H1 (cell line): ENCODE data around the gene RFX2.

Experiments used
- CBX5 ChIP-seq: fragments of 300-800, 300-1000 bp; sonication (generic); IDR thresholded peaks from 2 replicates; pipeline ENCODE4 v1.7.1; 2016; ENCODE audit warnings: antibody characterized with exemption, low read length, low read depth
- CHD1 ChIP-seq: IDR thresholded peaks from 2 replicates; pipeline ENCODE4 v1.6.1; 2012; ENCODE audit warnings: low read depth, low read length, improper control_type of control experiment
- GTF2F1 ChIP-seq: IDR thresholded peaks from 2 replicates; pipeline ENCODE4 v1.6.1; 2012; ENCODE audit warnings: low read depth, low read length, improper control_type of control experiment, borderline replicate concordance
- SAP30 ChIP-seq: fragments of 300-600 bp; sonication (generic); IDR thresholded peaks from 2 replicates; pipeline ENCODE4 v1.7.1; 2012; ENCODE audit warnings: low read length, moderate library complexity, mild to moderate bottlenecking, inconsistent platforms; ENCODE audit not compliant: insufficient read depth, insufficient replicate concordance
- SIN3A ChIP-seq, 2 experiments: IDR thresholded peaks in 1 of 2; conservative IDR thresholded peaks in 1 of 2; 2 replicates each; pipeline ENCODE4 v1.6.1; 2011 to 2012; ENCODE audit warnings: low read length in 2 of 2, improper control_type of control experiment in 1 of 2, low read depth in 1 of 2, mild to moderate bottlenecking in 1 of 2
- TBP ChIP-seq: IDR thresholded peaks from 2 replicates; pipeline ENCODE4 v1.6.1; 2011; ENCODE audit warnings: low read depth, low read length, improper control_type of control experiment
- YY1 ChIP-seq: IDR thresholded peaks from 2 replicates; pipeline ENCODE4 v1.6.1; 2011; ENCODE audit warnings: low read depth, mild to moderate bottlenecking, low read length
- TF ChIP-seq, protein P1 (sequence below), 3 experiments: IDR thresholded peaks; 1 replicate in 2 of 3; 2 replicates in 1 of 3; pipeline versions ENCODE4 v1.5.1 to v1.6.1; 2011; ENCODE audit warnings: low read length in 3 of 3, mild to moderate bottlenecking in 3 of 3, inconsistent platforms in 2 of 3, low read depth in 1 of 3, moderate library complexity in 1 of 3; ENCODE audit not compliant: insufficient read depth in 1 of 3; ENCODE audit errors: control extremely low read depth in 1 of 3

DNA sequence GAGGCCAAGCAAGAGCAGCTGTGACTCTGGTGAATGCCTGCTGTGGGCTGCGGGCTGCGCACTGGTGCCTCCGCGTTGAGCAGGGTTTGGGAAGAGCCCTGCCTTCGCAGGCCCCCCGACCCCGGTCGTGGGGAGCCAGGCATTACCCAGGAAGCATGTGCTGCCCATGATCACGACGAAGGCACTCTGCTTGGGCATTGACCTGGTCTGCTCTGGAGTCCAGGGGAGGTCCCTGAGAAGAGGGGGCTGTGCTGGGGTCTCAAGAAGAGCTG lies 151.5 kb downstream of the RFX2 start:
- TF ChIP-seq YY1 (no peak), TBP (no peak), SIN3A (conservative IDR thresholded peaks at IDR 0.05 in 1 of 2, IDR thresholded peaks at IDR 0.05 in 1 of 2; ENCODE audit: low read depth in 1 of 2, low read length in 2 of 2) (no peak), SAP30 (no peak), CBX5 (no peak), CHD1 (no peak), GTF2F1 (no peak)
- TF ChIP-seq, protein P1, sequence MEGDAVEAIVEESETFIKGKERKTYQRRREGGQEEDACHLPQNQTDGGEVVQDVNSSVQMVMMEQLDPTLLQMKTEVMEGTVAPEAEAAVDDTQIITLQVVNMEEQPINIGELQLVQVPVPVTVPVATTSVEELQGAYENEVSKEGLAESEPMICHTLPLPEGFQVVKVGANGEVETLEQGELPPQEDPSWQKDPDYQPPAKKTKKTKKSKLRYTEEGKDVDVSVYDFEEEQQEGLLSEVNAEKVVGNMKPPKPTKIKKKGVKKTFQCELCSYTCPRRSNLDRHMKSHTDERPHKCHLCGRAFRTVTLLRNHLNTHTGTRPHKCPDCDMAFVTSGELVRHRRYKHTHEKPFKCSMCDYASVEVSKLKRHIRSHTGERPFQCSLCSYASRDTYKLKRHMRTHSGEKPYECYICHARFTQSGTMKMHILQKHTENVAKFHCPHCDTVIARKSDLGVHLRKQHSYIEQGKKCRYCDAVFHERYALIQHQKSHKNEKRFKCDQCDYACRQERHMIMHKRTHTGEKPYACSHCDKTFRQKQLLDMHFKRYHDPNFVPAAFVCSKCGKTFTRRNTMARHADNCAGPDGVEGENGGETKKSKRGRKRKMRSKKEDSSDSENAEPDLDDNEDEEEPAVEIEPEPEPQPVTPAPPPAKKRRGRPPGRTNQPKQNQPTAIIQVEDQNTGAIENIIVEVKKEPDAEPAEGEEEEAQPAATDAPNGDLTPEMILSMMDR (IDR thresholded peaks at IDR 0.05; ENCODE audit: control extremely low read depth in 1 of 3, insufficient read depth in 1 of 3, low read depth in 1 of 3, low read length in 3 of 3) = no peak
